Erythroblast (primary cell): ENCODE measurements around the gene MYO1D.

Experiments
- DNase-seq, 2 experiments: peaks; one replicate each; lab custom pipeline; 2025; lab: John Stamatoyannopoulos, UW
- GATA1 ChIP-seq: IDR thresholded peaks from 2 replicates; pipeline ENCODE4 v1.6.1; 2011; ENCODE audit warnings: low read depth, mild to moderate bottlenecking, control low read depth, low read length, moderate library complexity
- POLR2A ChIP-seq: IDR thresholded peaks from 2 replicates; pipeline ENCODE4 v1.6.1; 2011; ENCODE audit warnings: mild to moderate bottlenecking, low read length

Gene MYO1D

DNA sequence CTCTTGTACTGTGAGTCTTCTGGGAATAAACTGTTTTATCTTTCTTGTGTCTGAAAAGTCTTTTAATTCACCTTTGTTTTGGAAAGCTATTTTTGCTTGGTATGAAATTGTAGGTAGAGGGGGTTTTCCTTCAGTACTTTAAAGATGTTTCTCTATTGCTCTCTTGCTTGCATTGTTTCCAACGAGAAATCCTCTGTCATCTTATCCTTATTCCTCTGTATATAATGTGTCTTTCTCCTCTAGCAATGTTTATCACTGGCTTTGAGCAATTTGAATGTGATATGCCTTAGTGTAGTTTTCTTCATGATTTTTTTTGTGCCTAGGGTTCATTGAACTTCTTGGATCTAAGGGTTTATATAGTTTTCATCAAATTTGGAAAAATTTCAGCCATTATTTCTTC lies 293.9 kb downstream of the MYO1D start:
- no peak for DNase-seq
- TF ChIP-seq POLR2A (no peak), GATA1 (no peak)

DNA sequence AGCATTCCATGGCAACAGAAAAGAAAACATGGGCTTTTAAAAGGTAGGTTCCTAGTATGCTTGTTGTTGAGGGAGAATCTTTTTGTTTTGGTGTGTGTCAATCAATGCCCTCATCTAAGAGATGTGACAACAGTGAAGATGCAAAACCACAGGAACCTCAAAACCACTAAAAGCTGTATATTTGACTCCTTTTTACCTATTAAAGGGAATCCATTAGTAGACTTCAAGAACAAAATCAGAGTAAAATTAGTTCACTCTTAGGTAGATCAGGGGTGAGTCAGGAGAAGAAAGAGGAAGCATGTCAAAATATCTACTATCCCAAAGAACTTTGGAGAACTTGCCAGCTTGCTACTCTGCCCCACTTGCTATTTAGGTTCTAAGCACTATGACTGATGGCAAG lies 301.1 kb downstream of the MYO1D start:
- TF ChIP-seq POLR2A (no peak), GATA1 (no peak)
- no peak for DNase-seq

DNA sequence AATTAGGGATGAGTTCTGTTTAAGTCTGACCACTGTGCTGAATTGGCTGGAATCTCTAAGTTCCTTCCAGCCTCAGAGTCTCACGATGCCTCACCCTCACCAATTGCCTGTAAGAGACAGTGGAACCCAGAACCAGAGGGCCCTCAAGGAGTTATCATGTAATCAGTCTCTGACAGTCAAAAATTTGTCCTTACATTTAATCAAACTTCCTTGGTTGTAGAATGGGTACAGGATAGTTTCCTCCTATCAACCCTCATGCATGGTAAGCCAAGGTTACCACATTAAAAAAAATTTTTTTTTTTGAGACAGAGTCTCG lies 306.9 kb downstream of the MYO1D start:
- TF ChIP-seq GATA1 (no peak), POLR2A (no peak)
- no peak for DNase-seq

DNA sequence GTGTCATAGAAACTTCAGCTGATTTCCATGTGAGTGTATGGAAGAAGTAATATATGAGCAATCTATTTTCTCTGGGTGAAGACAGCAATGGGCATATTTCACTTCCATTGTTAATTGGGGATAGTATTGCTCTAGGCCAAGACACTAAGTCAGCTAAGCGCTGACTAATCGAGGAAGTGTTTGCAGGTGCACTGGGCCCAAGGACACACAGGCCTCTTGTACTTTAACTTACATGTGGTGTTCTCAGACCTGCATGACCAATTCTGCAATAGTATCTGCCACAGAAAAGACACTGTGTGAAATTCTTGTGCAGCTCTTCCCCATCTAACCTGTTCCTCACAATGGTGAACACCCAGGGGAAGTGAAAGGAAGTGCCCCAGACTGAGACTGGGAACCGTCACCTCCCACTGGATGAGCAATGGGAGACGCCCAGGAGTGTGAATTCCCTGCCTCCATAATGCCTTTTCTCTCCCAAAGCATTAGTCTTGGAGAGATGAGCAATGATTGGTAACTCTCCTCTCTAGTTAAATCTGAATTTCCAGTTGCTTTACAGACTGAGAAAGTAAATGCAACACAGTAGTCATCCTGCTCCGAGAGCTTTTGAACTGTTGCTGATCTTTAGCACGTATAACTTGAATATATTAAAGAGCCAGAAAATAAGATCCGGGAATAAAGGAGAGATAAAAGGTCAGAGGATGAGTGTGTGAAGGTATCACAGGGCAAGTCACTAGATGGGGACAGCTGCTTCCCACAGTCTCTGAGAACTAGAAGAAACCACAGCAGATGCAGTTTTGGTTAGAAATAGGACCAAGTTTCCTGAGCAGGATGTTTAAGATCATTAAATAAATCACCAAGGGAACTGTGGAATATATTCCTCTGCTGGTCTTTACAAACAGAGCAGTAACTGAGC lies 307.5 kb downstream of the MYO1D start:
- DNase-seq, result no peak
- TF ChIP-seq POLR2A (no peak), GATA1 (no peak)

DNA sequence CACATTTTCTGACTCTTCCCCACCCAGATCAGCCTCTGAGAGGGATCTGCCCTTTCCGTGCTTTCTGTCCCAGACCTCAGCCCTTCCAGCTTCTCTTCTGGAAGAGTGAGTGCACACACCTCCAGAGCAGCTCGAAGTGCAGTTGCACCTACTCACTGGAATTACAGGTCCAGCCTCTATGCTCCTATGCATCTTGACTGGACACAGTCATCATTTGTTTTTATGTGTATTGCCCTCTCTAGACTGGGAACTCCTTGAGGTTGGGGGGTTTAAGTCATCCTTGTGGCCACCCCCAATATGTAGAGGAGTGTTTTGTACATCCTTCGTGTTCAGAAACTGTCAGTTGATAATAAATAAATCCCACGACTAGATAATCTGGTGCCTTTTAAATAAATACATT lies 308.2 kb downstream of the MYO1D start:
- TF ChIP-seq POLR2A (no peak), GATA1 (no peak)
- no peak for DNase-seq

DNA sequence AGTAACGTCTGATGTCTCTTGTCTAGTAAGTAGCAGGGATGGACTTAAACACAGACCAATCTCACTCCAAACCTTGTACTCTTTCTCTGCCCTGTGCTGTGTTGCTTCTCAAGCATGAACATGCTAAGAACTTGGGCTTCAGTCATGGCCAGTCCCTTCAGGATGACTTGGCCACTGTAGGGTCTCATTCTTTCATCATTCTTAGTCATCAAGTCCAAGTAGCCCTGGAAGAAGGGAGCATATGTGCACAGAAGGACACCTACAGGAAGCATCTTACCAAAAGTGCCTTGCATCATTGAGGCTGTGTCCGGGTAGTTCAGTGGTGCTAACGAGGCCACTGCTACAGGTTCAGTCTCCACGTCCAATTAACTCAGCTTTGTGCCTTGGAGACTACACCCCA lies 309.4 kb downstream of the MYO1D start:
- TF ChIP-seq POLR2A (no peak), GATA1 (no peak)
- no peak for DNase-seq

DNA sequence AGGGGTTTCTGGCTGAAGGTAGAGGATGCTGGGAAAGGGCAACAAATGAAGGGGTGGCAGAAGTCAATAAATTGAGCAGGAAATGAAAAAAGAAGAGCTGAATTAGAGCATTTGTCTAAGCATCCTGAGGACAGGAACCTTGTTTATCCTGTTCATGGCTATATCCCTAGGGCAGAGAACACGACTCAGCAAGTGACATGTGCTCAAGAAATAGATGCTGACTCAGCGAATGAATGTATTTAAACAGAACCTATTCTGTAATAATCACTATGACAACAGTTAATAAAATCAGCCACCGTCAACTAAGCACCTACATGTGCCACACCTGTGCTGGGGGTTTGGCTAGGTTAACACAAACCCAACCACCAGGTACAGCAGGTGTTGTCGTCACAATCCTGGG lies 309.8 kb downstream of the MYO1D start:
- TF ChIP-seq POLR2A (no peak), GATA1 (no peak)

DNA sequence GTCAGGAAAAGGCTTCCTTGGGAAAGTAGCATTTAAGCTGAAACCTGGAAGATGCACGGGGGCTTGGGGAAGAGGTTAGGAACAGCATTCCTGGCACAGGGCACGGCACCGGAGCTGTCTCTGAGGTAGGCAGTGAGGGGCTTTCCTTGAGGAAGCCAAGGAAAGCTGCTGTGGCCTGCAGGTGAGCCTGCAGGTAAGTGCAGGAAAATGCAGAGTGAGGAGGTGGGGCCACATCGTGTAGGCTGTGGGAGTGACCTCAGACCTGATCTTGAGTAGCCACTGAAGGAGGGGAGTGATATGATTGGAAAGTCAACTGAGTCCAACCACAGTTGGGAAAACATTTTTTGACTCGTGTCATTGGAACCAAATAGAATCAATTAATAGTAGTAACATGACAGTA lies 310.6 kb downstream of the MYO1D start:
- DNase-seq, result no peak
- TF ChIP-seq POLR2A (no peak), GATA1 (no peak)

More for the DNA sequence above, 309.8 kb downstream of the MYO1D start:
- DNase-seq, result peak in 1 of 2 experiments; percentile 7

DNA sequence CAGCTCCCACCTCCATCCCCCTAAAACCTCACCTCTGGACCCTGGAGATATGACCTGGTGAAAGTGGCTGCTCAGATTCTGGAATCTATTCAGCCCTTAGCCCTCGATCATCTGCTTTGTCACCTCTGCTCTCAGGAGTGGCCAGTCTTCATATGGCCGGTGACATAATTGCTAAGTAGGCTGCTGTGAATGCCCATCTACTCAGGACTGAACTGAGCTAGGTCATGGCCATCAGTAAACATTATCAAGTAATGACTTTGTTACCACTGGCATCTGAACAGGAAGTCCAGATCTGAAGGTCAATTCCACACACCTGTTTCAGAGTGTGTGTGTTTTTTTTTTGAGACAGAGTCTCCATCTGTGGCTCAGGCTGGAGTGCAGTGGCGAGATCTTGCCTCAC lies 311.5 kb downstream of the MYO1D start:
- DNase-seq, result no peak
- TF ChIP-seq POLR2A, result no peak
- no peak for TF ChIP-seq GATA1

DNA sequence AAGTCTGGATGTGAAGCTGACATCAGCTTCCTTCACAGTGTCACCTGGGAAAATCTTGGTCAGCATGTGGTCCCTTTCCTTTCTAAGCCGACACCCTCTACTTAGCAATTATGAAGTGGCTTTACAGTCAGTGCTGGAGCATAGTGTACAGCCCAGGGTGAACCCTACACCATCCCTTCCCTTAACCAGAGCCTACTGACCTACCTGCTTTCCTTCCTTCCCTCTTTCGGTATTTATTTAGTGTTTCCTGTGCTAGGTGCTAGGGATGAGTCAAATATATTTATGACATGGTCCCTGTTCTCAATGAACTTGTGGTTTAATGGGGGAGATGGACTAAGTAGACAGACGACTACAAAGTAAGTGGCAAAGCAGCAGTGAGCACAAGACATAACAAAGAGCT lies 312.6 kb downstream of the MYO1D start:
- no peak for TF ChIP-seq GATA1
- TF ChIP-seq POLR2A, result no peak
- DNase-seq, result no peak

DNA sequence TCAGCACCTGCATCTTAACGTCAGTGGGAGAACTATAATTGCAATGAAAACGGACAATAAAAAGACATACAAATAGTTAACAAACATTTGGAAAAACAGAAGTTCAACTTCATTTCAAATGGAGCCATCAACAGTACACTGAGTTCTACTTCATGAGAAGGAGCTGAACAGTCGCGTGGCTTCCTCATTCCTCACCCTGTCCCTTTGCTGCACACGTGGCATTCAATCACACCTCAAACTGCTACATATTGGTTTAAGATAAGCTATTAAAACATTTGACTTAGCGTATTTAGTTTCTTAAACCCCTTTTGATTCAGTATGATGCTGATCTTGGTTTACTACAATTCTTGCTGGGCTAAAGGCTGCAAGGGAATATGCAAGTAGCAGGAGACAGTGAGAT lies 313.3 kb downstream of the MYO1D start:
- no peak for TF ChIP-seq POLR2A
- no peak for TF ChIP-seq GATA1
- no peak for DNase-seq

DNA sequence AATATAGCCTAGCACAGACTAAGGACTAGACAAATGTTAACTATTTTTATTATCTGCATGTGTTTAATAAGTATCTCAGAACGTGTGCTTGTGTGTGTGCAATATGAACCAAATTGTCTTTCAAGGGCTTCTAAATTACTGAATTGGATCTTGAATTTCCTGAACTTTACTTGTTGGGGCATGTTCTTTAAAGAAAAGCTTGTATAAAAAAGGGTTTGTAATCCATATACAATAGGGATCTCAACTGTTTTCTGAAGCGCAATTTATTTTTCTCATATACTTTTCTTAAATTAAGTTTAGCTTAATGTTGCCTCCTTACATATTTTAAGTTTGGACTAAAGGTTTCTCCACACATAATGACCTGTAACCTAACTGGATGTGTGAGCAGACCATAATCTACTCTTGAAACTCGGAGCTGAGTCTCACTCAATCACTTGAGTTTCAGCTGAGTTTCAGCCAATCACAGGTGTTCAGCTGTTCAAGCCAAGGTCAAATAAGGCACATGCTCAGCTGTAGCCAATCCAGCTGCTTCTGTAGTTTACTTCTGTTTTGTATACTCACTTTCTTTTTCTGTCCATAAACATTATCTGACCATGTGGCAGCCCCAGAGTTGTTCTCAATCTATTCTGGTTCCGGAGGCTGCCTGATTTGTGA lies 317.8 kb downstream of the MYO1D start:
- no peak for DNase-seq
- no peak for TF ChIP-seq GATA1
- no peak for TF ChIP-seq POLR2A

DNA sequence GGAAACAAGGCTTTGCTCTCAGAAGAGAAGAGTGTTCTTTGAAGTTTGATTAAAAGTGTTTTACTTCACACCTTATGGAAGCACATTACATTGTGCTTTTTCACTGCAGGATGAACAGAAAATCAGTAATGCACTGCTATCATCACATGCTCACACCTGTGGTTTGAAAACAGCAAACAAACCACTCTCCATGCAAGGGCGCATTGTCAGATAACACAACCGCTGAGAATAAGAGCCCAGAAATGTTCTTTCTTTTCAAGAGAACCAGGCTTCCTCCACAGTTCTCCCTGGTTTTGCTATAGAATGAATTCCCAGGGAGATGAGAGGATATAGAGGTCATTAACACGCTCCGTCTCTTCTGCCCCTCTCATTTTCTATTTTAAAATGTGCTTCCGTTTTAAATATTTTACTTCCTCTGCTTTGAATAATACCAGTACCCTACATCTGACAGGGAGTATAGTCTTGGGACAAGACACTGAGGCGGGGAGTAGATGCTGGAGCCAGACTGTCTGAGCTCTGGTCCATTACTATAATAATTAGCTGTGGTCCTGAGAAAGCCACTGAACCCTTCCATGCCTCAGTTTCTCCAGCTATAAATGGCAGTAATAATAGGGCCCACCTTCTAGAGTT lies 318.5 kb downstream of the MYO1D start:
- TF ChIP-seq POLR2A (no peak), GATA1 (no peak)
- no peak for DNase-seq

DNA sequence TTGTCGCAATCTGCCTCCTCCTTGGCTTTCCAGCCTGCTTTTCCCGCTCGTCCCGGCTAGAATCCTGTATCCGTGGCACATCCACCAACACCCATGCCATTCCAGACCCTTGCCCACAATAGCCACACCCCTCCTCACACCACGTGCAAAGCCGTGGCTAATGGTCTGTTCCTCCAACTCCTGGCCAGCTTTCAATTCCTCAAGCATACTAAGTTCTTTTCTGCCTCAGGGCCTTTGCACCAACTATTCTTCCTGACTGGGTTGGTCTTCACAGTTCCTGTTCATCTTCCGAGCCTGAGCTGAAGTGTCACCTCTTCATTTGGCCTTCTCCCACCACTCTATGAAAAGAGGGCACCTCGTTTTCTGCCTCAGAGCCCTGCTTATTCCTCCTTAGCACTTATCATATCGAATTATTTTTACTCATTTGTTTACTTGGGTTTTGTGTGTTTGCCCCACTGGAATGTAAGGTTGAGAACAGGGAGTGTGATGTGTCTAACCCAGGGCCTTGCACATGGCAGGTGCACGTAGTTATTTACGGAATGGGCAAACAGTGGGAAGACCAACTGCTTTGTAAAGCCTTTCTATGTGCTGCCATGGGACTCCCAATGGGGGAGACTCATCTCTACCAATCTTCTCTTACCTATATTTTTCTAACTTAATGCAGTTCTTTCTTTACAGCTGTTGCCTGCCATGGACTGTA lies 321.2 kb downstream of the MYO1D start:
- no peak for DNase-seq
- TF ChIP-seq POLR2A (no peak), GATA1 (no peak)
